GM23338 (cell line): Measurements from ENCODE around the gene TMEM151B. TPM values are rescaled to one million over a fixed set of nuclear protein-coding genes. Genes with fewer than 3 reads are reported as not detected.

Experiments
- ATAC-seq: fragments of 200-7000 bp; cut with Tn5 transposase; 3 replicates; pipeline ENCODE4 v1.9.1; 2020
- DNase-seq: peaks from one replicate; pipeline ENCODE4 v3.0.0-alpha.2; 2015; ENCODE audit warnings: low spot score
- H2AFZ ChIP-seq: fragments of 200-600 bp; sonication (generic); 2 replicates; pipeline ENCODE4 v1.8.0; 2016; ENCODE audit warnings: antibody characterized with exemption, mild to moderate bottlenecking, moderate library complexity
- H3F3A ChIP-seq: fragments of 200-600 bp; sonication (generic); replicated peaks from 2 replicates; pipeline ENCODE4 v1.8.0; 2017; ENCODE audit warnings: antibody characterized with exemption, mixed run types, low read depth
- H3K27ac ChIP-seq: fragments of 200-600 bp; sonication (generic); 2 replicates; pipeline ENCODE4 v1.6.1; 2016; ENCODE audit warnings: low read depth
- H3K27me3 ChIP-seq: fragments of 200-600 bp; sonication (generic); 2 replicates; pipeline ENCODE4 v1.8.0; 2016; ENCODE audit warnings: mild to moderate bottlenecking, mixed run types, moderate library complexity; ENCODE audit not compliant: insufficient read depth
- H3K36me3 ChIP-seq: fragments of 200-600 bp; sonication (generic); 2 replicates; pipeline ENCODE4 v1.8.0; 2016; ENCODE audit warnings: mild to moderate bottlenecking; ENCODE audit not compliant: insufficient read depth
- H3K4me1 ChIP-seq: fragments of 200-600 bp; sonication (generic); 2 replicates; pipeline ENCODE4 v1.8.0; 2016; ENCODE audit warnings: mild to moderate bottlenecking, moderate library complexity; ENCODE audit not compliant: insufficient read depth
- H3K4me2 ChIP-seq: fragments of 200-600 bp; sonication (generic); 2 replicates; pipeline ENCODE4 v1.7.1; 2017; ENCODE audit warnings: mixed run types
- H3K4me3 ChIP-seq: fragments of 200-600 bp; sonication (generic); 2 replicates; pipeline ENCODE4 v1.6.1; 2016; ENCODE audit warnings: mixed run types
- H3K79me2 ChIP-seq: fragments of 200-600 bp; sonication (generic); replicated peaks from 2 replicates; pipeline ENCODE4 v1.8.0; 2017; ENCODE audit warnings: mild to moderate bottlenecking; ENCODE audit not compliant: insufficient read depth
- H3K9me2 ChIP-seq: fragments of 200-600 bp; sonication (generic); 2 replicates; pipeline ENCODE4 v1.8.0; 2017; ENCODE audit not compliant: insufficient read depth
- H4K20me1 ChIP-seq: fragments of 200-600 bp; sonication (generic); replicated peaks from 2 replicates; pipeline ENCODE4 v1.8.0; 2017; ENCODE audit warnings: mild to moderate bottlenecking; ENCODE audit not compliant: insufficient read depth
- H3K27ac Mint-ChIP-seq: 2 replicates; pipeline ENCODE4 v1.8.0; 2020; ENCODE audit warnings: inconsistent platforms, mild to moderate bottlenecking, moderate library complexity, mixed read lengths
- H3K27me3 Mint-ChIP-seq: 3 replicates; pipeline ENCODE4 v1.8.0; 2022; ENCODE audit warnings: low read depth, mild to moderate bottlenecking, moderate library complexity, mixed read lengths, inconsistent platforms; ENCODE audit not compliant: insufficient read depth, poor library complexity
- H3K36me3 Mint-ChIP-seq: 3 replicates; pipeline ENCODE4 v1.8.0; 2021; ENCODE audit warnings: low read depth, mild to moderate bottlenecking, inconsistent platforms, moderate library complexity, mixed read lengths
- H3K4me1 Mint-ChIP-seq: 3 replicates; pipeline ENCODE4 v1.8.0; 2020; ENCODE audit warnings: mild to moderate bottlenecking, inconsistent platforms, mixed read lengths
- H3K4me3 Mint-ChIP-seq: 3 replicates; pipeline ENCODE4 v1.8.0; 2021; ENCODE audit warnings: moderate library complexity, mild to moderate bottlenecking, inconsistent platforms, mixed read lengths
- H3K9me3 Mint-ChIP-seq: 3 replicates; pipeline ENCODE4 v1.8.0; 2020; ENCODE audit warnings: moderate library complexity, mild to moderate bottlenecking, inconsistent platforms, mixed read lengths
- CREB1 ChIP-seq: fragments of 250-450 bp; sonication (Bioruptor Pico); IDR thresholded peaks from 2 replicates; pipeline ENCODE4 v1.5.0; 2020; ENCODE audit warnings: low read depth, mild to moderate bottlenecking, moderate library complexity
- CTCF ChIP-seq, 2 experiments: fragments of 200-600 bp in 1 of 2; sonication (generic) in 1 of 2; conservative IDR thresholded peaks; 2 replicates each; pipeline versions ENCODE4 v1.5.1 to v1.6.1; 2016 to 2017; ENCODE audit warnings: antibody characterized with exemption in 2 of 2, low read depth in 2 of 2, mild to moderate bottlenecking in 2 of 2, moderate library complexity in 1 of 2
- ETS1 ChIP-seq: IDR thresholded peaks from 2 replicates; pipeline ENCODE4 v1.6.1; 2016; ENCODE audit warnings: antibody characterized with exemption
- EZH2 ChIP-seq: fragments of 200-600 bp; sonication (generic); IDR thresholded peaks from one replicate; pipeline ENCODE4 v1.8.0; 2017; ENCODE audit warnings: antibody characterized with exemption, mild to moderate bottlenecking, low read depth; ENCODE audit not compliant: unreplicated experiment
- JUNB ChIP-seq: IDR thresholded peaks from one replicate; pipeline ENCODE4 v1.6.1; 2016; ENCODE audit warnings: antibody characterized with exemption; ENCODE audit not compliant: unreplicated experiment
- NANOG ChIP-seq: IDR thresholded peaks from 2 replicates; pipeline ENCODE4 v1.6.1; 2016; ENCODE audit warnings: antibody characterized with exemption, borderline replicate concordance
- POLR2AphosphoS5 ChIP-seq: IDR thresholded peaks from 2 replicates; pipeline ENCODE4 v1.6.1; 2016; ENCODE audit warnings: antibody characterized with exemption, low read depth
- REST ChIP-seq: IDR thresholded peaks from one replicate; pipeline ENCODE4 v1.6.1; 2018; ENCODE audit warnings: antibody characterized with exemption; ENCODE audit not compliant: unreplicated experiment
- STAT1 ChIP-seq: IDR thresholded peaks from one replicate; pipeline ENCODE4 v1.6.1; 2016; ENCODE audit warnings: antibody characterized with exemption; ENCODE audit not compliant: unreplicated experiment
- ZNF331 ChIP-seq: fragments of 250-450 bp; sonication (Bioruptor Pico); IDR thresholded peaks from 2 replicates; pipeline ENCODE4 v1.5.0; 2020; ENCODE audit warnings: low read depth, mild to moderate bottlenecking, moderate library complexity
- polyA plus RNA-seq: library from polyadenylated mRNA; unstranded; fragments of >200 nt; fragmentation: Nextera tagmentation; extraction: Ambion mirVana; gene quantifications from 2 replicates; pipeline ENCODE4 v1.2.1, GENCODE V29; 2016
- total RNA-seq: library from RNA; depleted of rRNA; stranded (reverse); fragments of >200 nt; shearing (Covaris generic); gene quantifications from 2 replicates; pipeline ENCODE4 v1.2.3, GENCODE V29; 2014

Gene TMEM151B
- total and polyA plus RNA-seq, 2 experiments from 2014 or later = 0.91 to 14.6 TPM

- TF ChIP-seq CTCF (conservative IDR thresholded peaks at IDR 0.05; ENCODE audit: low read depth in 2 of 2) (no peak), ETS1 (no peak), EZH2 (no peak), CREB1 (CRISPR knock-in tag) (no peak), NANOG (no peak), STAT1 (no peak), ZNF331 (CRISPR knock-in tag) (no peak), JUNB (no peak)
These were observed 24.9 kb downstream of the TMEM151B start (continued) for GRCh38 chr6:44294832-44295791.

GRCh38 chr6:44297063-44298038 is 27.1 kb downstream of the TMEM151B start:
- Histone ChIP-seq H3K4me1 (no peaks in the 10 kb centered on the region; the same call in 1 of the 2 replicates), H3K4me3 (peak overlapping the region; percentile 90), H3K27me3 (peaks cover 31% of the 10 kb centered on the region), H3K36me3 (no peaks in the 10 kb centered on the region), H4K20me1 (0 out of 2 replicates have a peak, but pooled peaks cover 3% of the 10 kb centered on the region), H3K27ac (no peak overlapping the region), H3K79me2 (no peaks in the 10 kb centered on the region), H2AFZ (peak overlapping the region; percentile 66), H3F3A (peaks cover 15% of the 10 kb centered on the region; the same call in 1 of the 2 replicates), H3K4me2 (peak overlapping the region; percentile 91), H3K9me2 (no peaks in the 10 kb centered on the region)
- H3K9me3 Mint-ChIP-seq = no peaks in the 10 kb centered on the region; the same call in 2 of the 3 replicates
- no peak overlapping the region for H3K27ac Mint-ChIP-seq
- H3K4me3 Mint-ChIP-seq = peak overlapping the region; percentile 81
- H3K36me3 Mint-ChIP-seq = peaks cover 31% of the 10 kb centered on the region
- peaks cover 35% of the 10 kb centered on the region for H3K27me3 Mint-ChIP-seq
- TF ChIP-seq REST (no peak), CTCF (conservative IDR thresholded peaks at IDR 0.05; ENCODE audit: low read depth in 2 of 2) (no peak), NANOG (no peak), STAT1 (no peak), CREB1 (CRISPR knock-in tag) (peak; percentile 85), POLR2AphosphoS5 (peak; percentile 62), ZNF331 (CRISPR knock-in tag) (no peak), JUNB (no peak), ETS1 (0 out of 2 replicates have a peak, but pooled peaks have one; percentile 15)
- peaks cover 13% of the 10 kb centered on the region for H3K4me1 Mint-ChIP-seq
- DNase-seq (peak; percentile 82), ATAC-seq (peak; percentile 79)
